WTC11 (cell line): Measurements from ENCODE around the gene TMED10. TPM values are rescaled to one million over a fixed set of nuclear protein-coding genes. Genes with fewer than 3 reads are reported as not detected.

Experiments used
- ATAC-seq: fragments of 200-7000 bp; cut with Tn5 transposase; 2 replicates; pipeline ENCODE4 v1.10.0; 2021; ENCODE audit warnings: mild to moderate bottlenecking, moderate library complexity
- CTCF ChIA-PET: fragments of 300-600 bp; sonication (Branson Sonifier 250); formaldehyde crosslinking; loops from one replicate; lab custom pipeline; 2021; ENCODE audit warnings: antibody characterized with exemption; lab: Charles Lee
- POLR2A ChIA-PET: fragments of 350-600 bp; sonication (Branson Sonifier 250); formaldehyde crosslinking; loops from one replicate; lab custom pipeline; 2021; ENCODE audit warnings: antibody characterized with exemption; lab: Charles Lee
- DNase-seq: peaks from one replicate; pipeline ENCODE4 v3.0.0; 2021; ENCODE audit warnings: low spot score
- H3K27ac Mint-ChIP-seq: 2 replicates; pipeline ENCODE4 v1.8.0; 2021; ENCODE audit warnings: mixed read lengths
- H3K27me3 Mint-ChIP-seq: 2 replicates; pipeline ENCODE4 v1.8.0; 2021; ENCODE audit warnings: low read depth, mild to moderate bottlenecking, moderate library complexity, mixed read lengths
- H3K36me3 Mint-ChIP-seq: 2 replicates; pipeline ENCODE4 v1.8.0; 2021; ENCODE audit warnings: mixed read lengths
- H3K4me1 Mint-ChIP-seq: 2 replicates; pipeline ENCODE4 v1.8.0; 2022; ENCODE audit warnings: mixed read lengths
- H3K4me3 Mint-ChIP-seq: 2 replicates; pipeline ENCODE4 v1.8.0; 2021; ENCODE audit warnings: mild to moderate bottlenecking, moderate library complexity, mixed read lengths
- H3K9me3 Mint-ChIP-seq: 2 replicates; pipeline ENCODE4 v1.8.0; 2021; ENCODE audit warnings: mixed read lengths
- ARID4B ChIP-seq: sonication (generic); formaldehyde crosslinking; IDR thresholded peaks from 2 replicates; pipeline ENCODE4 v1.8.0; 2023; ENCODE audit warnings: missing genetic modification reagents, mild to moderate bottlenecking, borderline replicate concordance
- ATF1 ChIP-seq: sonication (generic); formaldehyde crosslinking; IDR thresholded peaks from 2 replicates; pipeline ENCODE4 v1.8.1; 2023; ENCODE audit warnings: mild to moderate bottlenecking, moderate library complexity, missing genetic modification reagents
- ATF2 ChIP-seq: sonication (generic); formaldehyde crosslinking; IDR thresholded peaks from 2 replicates; pipeline ENCODE4 v1.8.1; 2022; ENCODE audit warnings: low read depth, missing genetic modification reagents, borderline replicate concordance
- CBFB ChIP-seq: sonication (generic); formaldehyde crosslinking; IDR thresholded peaks from 2 replicates; pipeline ENCODE4 v1.8.1; 2022; ENCODE audit warnings: mild to moderate bottlenecking, low read depth, missing genetic modification reagents
- CDX4 ChIP-seq: fragments of 250-450 bp; sonication (Bioruptor Pico); IDR thresholded peaks from 2 replicates; pipeline ENCODE4 v1.9.0; 2021; ENCODE audit warnings: moderate library complexity, mild to moderate bottlenecking, inconsistent platforms, borderline replicate concordance
- ELF4 ChIP-seq: sonication (generic); formaldehyde crosslinking; IDR thresholded peaks from 2 replicates; pipeline ENCODE4 v1.8.1; 2022; ENCODE audit warnings: low read depth, mild to moderate bottlenecking, moderate library complexity, missing genetic modification reagents
- FOXP1 ChIP-seq: sonication (generic); formaldehyde crosslinking; IDR thresholded peaks from 2 replicates; pipeline ENCODE4 v1.8.0; 2022; ENCODE audit warnings: missing genetic modification reagents, mild to moderate bottlenecking, moderate library complexity, borderline replicate concordance
- MLX ChIP-seq: sonication (generic); formaldehyde crosslinking; IDR thresholded peaks from 2 replicates; pipeline ENCODE4 v1.8.1; 2023; ENCODE audit warnings: mild to moderate bottlenecking, missing genetic modification reagents, moderate library complexity
- MYBL2 ChIP-seq: sonication (generic); formaldehyde crosslinking; IDR thresholded peaks from 2 replicates; pipeline ENCODE4 v1.8.1; 2023; ENCODE audit warnings: mild to moderate bottlenecking, moderate library complexity, missing genetic modification reagents
- NR3C1 ChIP-seq: sonication (generic); formaldehyde crosslinking; conservative IDR thresholded peaks from 2 replicates; pipeline ENCODE4 v1.8.1; 2023; ENCODE audit warnings: low read depth, mild to moderate bottlenecking, missing genetic modification reagents
- SMAD4 ChIP-seq: sonication (generic); formaldehyde crosslinking; IDR thresholded peaks from 2 replicates; pipeline ENCODE4 v1.8.0; 2022; ENCODE audit warnings: mild to moderate bottlenecking, missing genetic modification reagents
- USF1 ChIP-seq: sonication (generic); formaldehyde crosslinking; IDR thresholded peaks from 2 replicates; pipeline ENCODE4 v1.8.0; 2022; ENCODE audit warnings: mild to moderate bottlenecking, missing genetic modification reagents
- ZNF396 ChIP-seq: fragments of 250-450 bp; sonication (Bioruptor Pico); IDR thresholded peaks from 2 replicates; pipeline ENCODE4 v1.8.0; 2021; ENCODE audit warnings: mild to moderate bottlenecking, moderate library complexity, borderline replicate concordance
- total RNA-seq: library from RNA; stranded (reverse); gene quantifications from 3 replicates; pipeline ENCODE4 v1.2.3, GENCODE V29; 2021

TMED10 gene
- total RNA-seq, 1 experiment from 2014 or later, result 234 TPM

- H3K27ac Mint-ChIP-seq, result no peak overlapping the region
- no peak overlapping the region for H3K4me3 Mint-ChIP-seq
- no peak for DNase-seq
- H3K4me1 Mint-ChIP-seq, result no peaks in the 10 kb centered on the region
- ATAC-seq, result no peak
- POLR2A ChIA-PET, result no interaction called here
- no peak for TF ChIP-seq ARID4B (CRISPR knock-in tag)
- no peaks in the 10 kb centered on the region for H3K9me3 Mint-ChIP-seq
- CTCF ChIA-PET, result no interaction called here
- no peaks in the 10 kb centered on the region for H3K36me3 Mint-ChIP-seq
- peaks cover 3% of the 10 kb centered on the region for H3K27me3 Mint-ChIP-seq
Measured at GRCh38 chr14:75190023-75190422, 13.6 kb upstream of the TMED10 start.

- CTCF ChIA-PET, result interaction anchor here (0.6 kb wide), 2 partner anchors 30 to 42 kb away, joined by 3 to 5 read pairs; no protein-coding TSS in a partner anchor
- no peaks in the 10 kb centered on the region for H3K4me1 Mint-ChIP-seq
- H3K27ac Mint-ChIP-seq, result no peak overlapping the region
- H3K27me3 Mint-ChIP-seq, result peaks cover 3% of the 10 kb centered on the region
- POLR2A ChIA-PET, result no interaction called here
- no peak overlapping the region for H3K4me3 Mint-ChIP-seq
- no peak for ATAC-seq
- H3K9me3 Mint-ChIP-seq, result no peaks in the 10 kb centered on the region
- no peaks in the 10 kb centered on the region for H3K36me3 Mint-ChIP-seq
- DNase-seq, result no peak
- TF ChIP-seq MYBL2 (CRISPR knock-in tag) (no peak), NR3C1 (CRISPR knock-in tag) (no peak), SMAD4 (CRISPR knock-in tag) (no peak), ARID4B (CRISPR knock-in tag) (no peak)
Measured at GRCh38 chr14:75188520-75189268, 12.3 kb upstream of the TMED10 start.

- TF ChIP-seq CDX4 (CRISPR knock-in tag) (no peak), ELF4 (no peak)
- DNase-seq (no peak), ATAC-seq (no peak)
- Mint-ChIP-seq H3K4me1 (no peaks in the 10 kb centered on the region), H3K27ac (no peak overlapping the region), H3K9me3 (no peaks in the 10 kb centered on the region), H3K27me3 (peaks cover 7% of the 10 kb centered on the region), H3K4me3 (no peak overlapping the region), H3K36me3 (no peaks in the 10 kb centered on the region)
- POLR2A ChIA-PET, result no interaction called here
- CTCF ChIA-PET, result interaction anchor here (0.6 kb wide), 2 partner anchors 30 to 41 kb away, joined by 3 to 5 read pairs; no protein-coding TSS in a partner anchor
Measured at GRCh38 chr14:75188086-75188485, 11.7 kb upstream of the TMED10 start.

- Mint-ChIP-seq H3K27me3 (peaks cover 11% of the 10 kb centered on the region), H3K36me3 (no peaks in the 10 kb centered on the region), H3K4me3 (no peak overlapping the region), H3K4me1 (peaks cover 2% of the 10 kb centered on the region; the same call in 1 of the 2 replicates), H3K27ac (no peak overlapping the region), H3K9me3 (no peaks in the 10 kb centered on the region)
- DNase-seq (no peak), ATAC-seq (no peak)
- CTCF ChIA-PET, result no interaction called here
- POLR2A ChIA-PET, result no interaction called here
- TF ChIP-seq CBFB (CRISPR knock-in tag) (no peak), USF1 (CRISPR knock-in tag) (no peak), ATF2 (no peak), ATF1 (CRISPR knock-in tag) (no peak), MYBL2 (CRISPR knock-in tag) (no peak), MLX (CRISPR knock-in tag) (no peak), ZNF396 (CRISPR knock-in tag) (no peak), FOXP1 (CRISPR knock-in tag) (no peak)
Measured at GRCh38 chr14:75186953-75187352, 10.5 kb upstream of the TMED10 start.
